GM20000 (cell line): ENCODE measurements around the gene TNFRSF8.

Source experiments
- DNase-seq: peaks from one replicate; pipeline ENCODE4 v3.0.0; 2012; ENCODE audit warnings: low spot score
- CTCF ChIP-seq: IDR thresholded peaks from 2 replicates; pipeline ENCODE4 v1.5.1; 2012; ENCODE audit warnings: mild to moderate bottlenecking, control low read depth; ENCODE audit errors: extremely low read depth, missing control alignments

Gene TNFRSF8

GRCh38 chr1:12140016-12140415 is 76.9 kb downstream of the TNFRSF8 start:
- TF ChIP-seq CTCF = no peak
- DNase-seq = no peak

- no peak for TF ChIP-seq CTCF
- DNase-seq = no peak
These were observed 77.5 kb downstream of the TNFRSF8 start for GRCh38 chr1:12140515-12141162.

- DNase-seq = no peak
- TF ChIP-seq CTCF = no peak
These were observed 78.2 kb downstream of the TNFRSF8 start for GRCh38 chr1:12141163-12141850.

GRCh38 chr1:12142141-12142823 is 79.2 kb downstream of the TNFRSF8 start:
- DNase-seq = no peak
- no peak for TF ChIP-seq CTCF

- no peak for DNase-seq
- TF ChIP-seq CTCF = no peak
These were observed 80.0 kb downstream of the TNFRSF8 start for GRCh38 chr1:12142891-12143630.

GRCh38 chr1:12143631-12144155 is 80.6 kb downstream of the TNFRSF8 start:
- no peak for DNase-seq
- TF ChIP-seq CTCF = no peak
